PFSK-1 (cell line): Measurements from ENCODE around the gene DNAJA3.

Source experiments
- FOXP2 ChIP-seq: optimal IDR thresholded peaks from 2 replicates; pipeline ENCODE3; 2011; ENCODE audit warnings: borderline replicate concordance, control low read depth, inconsistent platforms; ENCODE audit not compliant: insufficient read depth; ENCODE audit errors: extremely low read length, extremely low read depth
- POLR2AphosphoS5 ChIP-seq: IDR thresholded peaks from 2 replicates; pipeline ENCODE4 v1.6.1; 2012; ENCODE audit warnings: low read depth, mild to moderate bottlenecking, control low read depth, low read length, moderate library complexity
- REST ChIP-seq, 2 experiments: IDR thresholded peaks; 2 replicates each; pipeline versions ENCODE4 v1.6.1 to v1.8.0; 2011 to 2012; ENCODE audit warnings: low read depth in 2 of 2, low read length in 2 of 2, control low read depth in 1 of 2, inconsistent platforms in 1 of 2, mild to moderate bottlenecking in 1 of 2, moderate library complexity in 1 of 2; ENCODE audit not compliant: insufficient read depth in 1 of 2
- SIN3A ChIP-seq: IDR thresholded peaks from 2 replicates; pipeline ENCODE4 v1.6.1; 2012; ENCODE audit warnings: mild to moderate bottlenecking, low read length, moderate library complexity, borderline replicate concordance; ENCODE audit not compliant: insufficient read depth
- TAF1 ChIP-seq: IDR thresholded peaks from 2 replicates; pipeline ENCODE4 v1.6.1; 2012; ENCODE audit warnings: low read length, control low read depth, borderline replicate concordance; ENCODE audit not compliant: insufficient read depth

The DNAJA3 gene

GRCh38 chr16:4443986-4444385, 18.3 kb downstream of the DNAJA3 start:
- TF ChIP-seq FOXP2 = no peak
- no peak for TF ChIP-seq SIN3A
- TF ChIP-seq TAF1 = no peak
- TF ChIP-seq POLR2AphosphoS5 = no peak
- TF ChIP-seq REST (IDR thresholded peaks at IDR 0.05; ENCODE audit: insufficient read depth in 1 of 2, low read depth in 2 of 2, low read length in 2 of 2) = no peak

GRCh38 chr16:4450430-4450829, 24.8 kb downstream of the DNAJA3 start:
- TF ChIP-seq SIN3A (no peak), TAF1 (no peak), POLR2AphosphoS5 (no peak), REST (IDR thresholded peaks at IDR 0.05; ENCODE audit: insufficient read depth in 1 of 2, low read depth in 2 of 2, low read length in 2 of 2) (no peak), FOXP2 (no peak)

- TF ChIP-seq FOXP2 (no peak), SIN3A (no peak), TAF1 (no peak), REST (IDR thresholded peaks at IDR 0.05; ENCODE audit: insufficient read depth in 1 of 2, low read depth in 2 of 2, low read length in 2 of 2) (no peak), POLR2AphosphoS5 (no peak)
These were observed 25.4 kb downstream of the DNAJA3 start for GRCh38 chr16:4450931-4451519.

GRCh38 chr16:4452674-4453073, 27.0 kb downstream of the DNAJA3 start:
- no peak for TF ChIP-seq REST (IDR thresholded peaks at IDR 0.05; ENCODE audit: insufficient read depth in 1 of 2, low read depth in 2 of 2, low read length in 2 of 2)
- no peak for TF ChIP-seq FOXP2
- no peak for TF ChIP-seq SIN3A
- TF ChIP-seq TAF1 = no peak
- TF ChIP-seq POLR2AphosphoS5 = no peak
